NCI-H1105 (cell line): ENCODE measurements around the gene MGAT4B.

ENCODE experiments used
- DNase-seq: peaks from one replicate; lab custom pipeline; 2025; lab: John Stamatoyannopoulos, UW

MGAT4B gene

GRCh38 chr5:179825655-179826182 is 19.1 kb upstream of the MGAT4B start:
- DNase-seq, result no peak

DNA sequence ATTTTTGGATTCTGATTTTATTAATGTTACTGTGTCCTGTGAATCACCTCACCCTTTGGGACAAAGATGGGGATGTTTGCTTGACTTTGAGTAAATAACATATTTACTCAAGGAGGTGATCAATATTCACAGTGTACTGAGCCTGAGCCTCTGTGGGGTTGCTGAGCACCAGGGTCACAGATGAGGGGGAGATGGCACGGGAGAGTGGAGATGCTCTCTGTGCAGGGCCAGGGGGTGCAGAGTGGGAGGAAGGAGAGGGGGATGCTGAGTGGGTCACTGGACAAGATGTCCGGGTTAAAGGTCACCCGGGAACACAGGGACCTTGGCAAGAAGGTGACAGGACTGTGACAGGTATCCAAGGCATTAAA is 18.1 kb upstream of the MGAT4B start:
- no peak for DNase-seq

- no peak for DNase-seq
Measured at GRCh38 chr5:179823937-179824744, 17.5 kb upstream of the MGAT4B start.

GRCh38 chr5:179822444-179822990 is 15.9 kb upstream of the MGAT4B start:
- no peak for DNase-seq

DNA sequence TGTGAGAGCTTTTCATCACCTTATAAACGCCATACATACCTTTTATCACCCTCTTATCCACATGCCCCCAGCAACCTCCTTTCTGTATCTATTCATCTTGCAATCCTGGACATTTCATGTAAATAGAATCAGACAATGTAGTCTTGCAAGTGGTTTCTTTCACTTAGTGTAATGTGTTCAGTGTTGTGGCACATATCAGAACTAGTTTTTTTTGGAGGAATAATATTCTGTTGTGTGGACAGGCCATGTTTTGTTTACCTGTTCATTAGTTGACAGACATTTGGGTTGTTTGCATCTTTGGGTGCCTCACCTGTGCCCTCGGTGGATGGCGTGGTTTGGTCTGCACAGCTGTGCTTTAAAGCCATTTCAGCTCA is 15.4 kb upstream of the MGAT4B start:
- no peak for DNase-seq

DNA sequence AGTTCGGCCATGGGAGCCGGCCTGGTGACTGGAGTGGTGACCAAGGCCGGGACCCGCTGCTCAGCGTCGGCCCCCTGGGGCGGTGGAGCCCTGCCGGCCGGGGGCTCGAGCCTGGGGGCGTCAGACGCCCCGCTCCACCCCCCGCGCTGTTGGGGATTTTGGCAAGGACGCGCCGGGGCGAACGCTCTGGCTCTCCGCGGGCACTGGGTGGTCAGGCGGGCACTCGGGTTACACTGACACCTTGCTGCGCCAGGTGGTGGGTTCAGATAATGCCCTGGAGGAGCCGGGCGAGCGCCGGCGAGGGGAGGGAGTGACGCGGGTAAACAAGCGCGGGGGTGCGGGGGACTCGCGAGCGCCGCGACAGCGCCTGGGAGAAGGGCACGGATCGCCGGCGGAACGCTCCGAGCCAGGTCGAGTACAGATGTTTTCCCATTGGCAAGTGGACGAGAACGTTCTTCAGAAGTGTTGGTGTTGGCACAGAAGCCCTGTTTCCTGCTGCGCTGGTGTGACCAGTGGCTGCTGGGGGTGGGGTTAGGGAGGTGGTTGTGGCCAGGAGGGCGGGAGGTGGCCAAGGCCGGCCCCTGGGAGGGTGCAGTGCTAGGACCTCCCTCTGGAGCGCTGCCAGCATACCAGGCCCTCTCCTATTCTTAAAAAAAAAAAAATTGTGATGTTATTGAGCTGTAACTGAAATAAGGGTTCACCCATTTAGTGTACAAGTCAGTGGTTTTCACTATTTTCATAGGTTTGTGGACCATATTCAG is 14.8 kb upstream of the MGAT4B start:
- DNase-seq, result peak; percentile 53

- DNase-seq, result peak; percentile 37
Measured at GRCh38 chr5:179820483-179821297, 14.0 kb upstream of the MGAT4B start, which contains the start of gene SQSTM1. TSS of gene SQSTM1 (plus strand) at chr5:179820905. CDS start at chr5:179820937, 32 bp downstream.

- DNase-seq, result no peak
Measured at GRCh38 chr5:179820127-179820482, 13.4 kb upstream of the MGAT4B start.

GRCh38 chr5:179819296-179820126 is 12.8 kb upstream of the MGAT4B start:
- no peak for DNase-seq

GRCh38 chr5:179818746-179819295 is 12.2 kb upstream of the MGAT4B start:
- DNase-seq, result peak; percentile 49

- no peak for DNase-seq
Measured at GRCh38 chr5:179817890-179818745, 11.5 kb upstream of the MGAT4B start.

- no peak for DNase-seq
Measured at GRCh38 chr5:179817470-179817840, 10.8 kb upstream of the MGAT4B start.

DNA sequence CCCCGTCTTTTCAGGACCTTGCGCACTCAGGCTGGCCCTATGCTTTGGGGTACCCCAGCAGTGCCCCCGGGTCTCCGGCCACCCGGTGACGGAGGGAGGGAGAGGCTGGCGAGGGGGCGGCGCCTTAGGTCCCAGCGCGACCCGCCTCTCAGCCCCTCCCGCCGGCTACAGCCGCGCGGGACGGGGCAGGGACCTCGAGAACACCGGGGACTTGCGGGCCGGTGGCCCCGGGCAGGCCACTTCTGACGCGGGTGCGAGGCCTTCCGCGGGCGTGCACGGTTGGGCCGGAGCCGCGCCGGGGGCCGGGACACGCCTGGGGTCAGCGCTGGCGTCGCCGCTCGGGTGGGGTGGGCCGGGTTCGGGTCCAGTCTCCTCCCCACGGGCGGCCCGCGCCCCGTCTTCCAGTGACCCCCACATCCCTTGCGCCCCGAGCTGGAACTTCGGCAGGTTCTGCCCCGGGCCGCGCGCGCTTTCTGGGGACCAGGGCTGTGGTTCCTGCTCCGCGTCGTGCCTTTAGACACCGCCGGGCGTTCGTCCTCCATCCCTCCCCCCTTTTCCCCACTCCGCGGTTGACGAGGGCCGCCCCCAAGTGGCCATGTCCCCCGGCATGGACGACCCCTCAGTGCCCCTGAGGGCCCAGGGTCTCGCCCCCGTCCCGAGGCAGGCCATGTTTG is 10.3 kb upstream of the MGAT4B start:
- no peak for DNase-seq

GRCh38 chr5:179816401-179816795 is 9.7 kb upstream of the MGAT4B start:
- DNase-seq, result no peak

- no peak for DNase-seq
Measured at GRCh38 chr5:179815491-179816249, 9.0 kb upstream of the MGAT4B start.

GRCh38 chr5:179814090-179814489 is 7.4 kb upstream of the MGAT4B start:
- DNase-seq, result no peak

- no peak for DNase-seq
Measured at GRCh38 chr5:179812997-179813607, 6.4 kb upstream of the MGAT4B start.
